Upper lobe of left lung (tissue), 4 donors: ENCODE results near the gene CRYBG1.

Source experiments
- CTCF ChIP-seq, 6 experiments: fragments of 450-650 bp in 4 of 6; fragments of 200-600 bp in 2 of 6; sonication (generic) in 2 of 6; IDR thresholded peaks; one replicate each; pipeline ENCODE4 v1.5.1; 2016 to 2019; ENCODE audit warnings: antibody characterized with exemption in 6 of 6
- EP300 ChIP-seq, 4 donors: sonication (generic); formaldehyde crosslinking; IDR thresholded peaks; one replicate each; pipeline ENCODE4 v1.5.1; 2017; ENCODE audit warnings: antibody characterized with exemption in 4 of 4, control low read depth in 2 of 4
- POLR2A ChIP-seq, 4 donors: fragments of 450-650 bp; IDR thresholded peaks; one replicate each; pipeline ENCODE4 v1.5.1; 2016 to 2017; ENCODE audit warnings: antibody characterized with exemption in 4 of 4, mild to moderate bottlenecking in 2 of 4

- TF ChIP-seq CTCF (IDR thresholded peaks at IDR 0.05) (no peak), POLR2A (IDR thresholded peaks at IDR 0.05) (no peak), EP300 (IDR thresholded peaks at IDR 0.05) (no peak)
Measured at GRCh38 chr6:106540907-106541306, 180.4 kb downstream of the CRYBG1 start.
